Activated B cell treated with CpG ODN at 0.5 μM for 24 hours (primary cell): ENCODE measurements around the gene ZNF718. TPM values are rescaled to one million over a fixed set of nuclear protein-coding genes. Genes with fewer than 3 reads are reported as not detected.
"Not testable (repeated sequence)": the region's sequence is repeated elsewhere in the genome, so short reads cannot be mapped to it uniquely, and the experiment has no call there.

ENCODE experiments used
- ATAC-seq: fragments of 200-7000 bp; cut with Tn5 transposase; one replicate; pipeline ENCODE4 v1.10.0; 2021; ENCODE audit warnings: low read depth, mild to moderate bottlenecking, moderate library complexity
- CTCF ChIA-PET: fragments of 350-600 bp; sonication (Branson Sonifier 250); formaldehyde crosslinking; loops from one replicate; lab custom pipeline; 2021; ENCODE audit warnings: antibody characterized with exemption; lab: Charles Lee
- POLR2A ChIA-PET: fragments of 350-600 bp; sonication (Branson Sonifier 250); formaldehyde crosslinking; loops from one replicate; lab custom pipeline; 2021; ENCODE audit warnings: antibody characterized with exemption; lab: Charles Lee
- DNase-seq: peaks from one replicate; pipeline ENCODE4 v3.0.0; 2022
- H3K27ac Mint-ChIP-seq: one replicate; pipeline ENCODE4 v1.8.0; 2020; ENCODE audit warnings: mixed read lengths
- H3K27me3 Mint-ChIP-seq: one replicate; pipeline ENCODE4 v1.8.0; 2021; ENCODE audit warnings: mixed read lengths
- H3K36me3 Mint-ChIP-seq: one replicate; pipeline ENCODE4 v1.8.0; 2021; ENCODE audit warnings: low read depth, mixed read lengths
- H3K4me1 Mint-ChIP-seq: one replicate; pipeline ENCODE4 v1.8.0; 2021; ENCODE audit warnings: mixed read lengths
- H3K4me3 Mint-ChIP-seq: one replicate; pipeline ENCODE4 v1.8.0; 2020; ENCODE audit warnings: mild to moderate bottlenecking, mixed read lengths
- H3K9me3 Mint-ChIP-seq: one replicate; pipeline ENCODE4 v1.8.0; 2020; ENCODE audit warnings: mixed read lengths
- intact Hi-C: fragments of 100-400 bp; cut with micrococcal nuclease; formaldehyde crosslinking; loops from one replicate; pipeline ENCODE4 v1.15.1; 2024
- total RNA-seq: library from RNA; stranded (reverse); gene quantifications from 2 replicates; pipeline ENCODE4 v1.2.3, GENCODE V29; 2022
- TF ChIP-seq, protein P1 (sequence below): fragments of 200-600 bp; IDR thresholded peaks from one replicate; pipeline ENCODE4 v1.8.0; 2022; ENCODE audit warnings: antibody characterized with exemption, mild to moderate bottlenecking

The ZNF718 gene
- total RNA-seq = 9.3 and 10.9 TPM in 2 replicates

DNA sequence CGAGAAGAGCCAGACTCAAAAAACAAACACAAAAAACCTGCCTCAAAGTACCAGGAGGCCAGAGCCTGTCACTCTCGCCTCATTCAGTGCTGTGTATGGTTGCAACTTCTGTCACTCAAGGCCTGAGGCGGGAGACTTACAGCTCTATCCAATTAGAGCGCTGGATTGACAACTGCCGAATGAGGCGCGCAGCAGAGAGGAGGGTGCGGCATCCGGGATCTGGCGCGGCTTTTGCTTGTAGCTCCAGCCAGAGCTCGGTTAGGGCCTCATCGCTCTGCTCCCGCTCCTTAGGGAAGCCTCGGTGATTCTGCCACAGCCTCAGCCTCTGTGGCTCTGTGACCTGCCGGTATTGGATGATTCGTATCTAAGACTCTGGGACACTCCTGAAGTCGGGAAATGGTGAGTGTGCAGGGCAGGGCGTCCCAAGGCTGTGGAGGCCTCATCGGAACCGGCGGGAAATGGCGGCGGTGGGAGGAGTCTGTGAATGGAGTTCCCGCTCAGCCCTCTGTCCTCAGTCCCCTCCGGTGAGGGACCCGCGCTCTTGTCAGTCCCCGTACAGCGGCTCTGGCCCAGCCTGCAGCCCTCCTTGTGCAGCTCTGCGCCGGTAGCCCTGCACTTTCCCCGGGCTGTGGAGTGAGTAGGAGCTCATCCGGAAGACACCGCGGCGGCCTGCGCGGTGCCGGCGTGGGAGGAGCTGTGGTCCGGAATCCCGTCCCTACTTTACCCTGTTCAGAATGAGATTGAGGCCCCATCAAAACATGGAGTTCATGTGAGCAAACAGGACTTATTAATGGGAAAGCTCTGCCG, at the start of gene ZNF718:
ZNF718 (plus strand) TSS at position 227 of the 807 bp plus-strand sequence; CDS start at position 397, 170 bp downstream.
- CTCF ChIA-PET = interaction anchor here (2.6 kb wide), 1 partner anchor 118 kb away, joined by 7 read pairs; no protein-coding TSS in a partner anchor
- POLR2A ChIA-PET = interaction anchor here (0.6 to 1.8 kb wide), 12 partner anchors 8 to 550 kb away, joined by 3 to 12 read pairs (median 6); partner anchors contain the start of genes ATP5ME, MYL5, ZNF141 and ZNF595
- TF ChIP-seq, protein P1, sequence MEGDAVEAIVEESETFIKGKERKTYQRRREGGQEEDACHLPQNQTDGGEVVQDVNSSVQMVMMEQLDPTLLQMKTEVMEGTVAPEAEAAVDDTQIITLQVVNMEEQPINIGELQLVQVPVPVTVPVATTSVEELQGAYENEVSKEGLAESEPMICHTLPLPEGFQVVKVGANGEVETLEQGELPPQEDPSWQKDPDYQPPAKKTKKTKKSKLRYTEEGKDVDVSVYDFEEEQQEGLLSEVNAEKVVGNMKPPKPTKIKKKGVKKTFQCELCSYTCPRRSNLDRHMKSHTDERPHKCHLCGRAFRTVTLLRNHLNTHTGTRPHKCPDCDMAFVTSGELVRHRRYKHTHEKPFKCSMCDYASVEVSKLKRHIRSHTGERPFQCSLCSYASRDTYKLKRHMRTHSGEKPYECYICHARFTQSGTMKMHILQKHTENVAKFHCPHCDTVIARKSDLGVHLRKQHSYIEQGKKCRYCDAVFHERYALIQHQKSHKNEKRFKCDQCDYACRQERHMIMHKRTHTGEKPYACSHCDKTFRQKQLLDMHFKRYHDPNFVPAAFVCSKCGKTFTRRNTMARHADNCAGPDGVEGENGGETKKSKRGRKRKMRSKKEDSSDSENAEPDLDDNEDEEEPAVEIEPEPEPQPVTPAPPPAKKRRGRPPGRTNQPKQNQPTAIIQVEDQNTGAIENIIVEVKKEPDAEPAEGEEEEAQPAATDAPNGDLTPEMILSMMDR = no peak
- peak; percentile 80 for DNase-seq
- no peaks in the 10 kb centered on the region for H3K27me3 Mint-ChIP-seq
- ATAC-seq = peak; percentile 97
- H3K4me3 Mint-ChIP-seq = peak within 1 kb of the TSS; percentile 100
- H3K36me3 Mint-ChIP-seq = peaks cover 30% of the 10 kb centered on the region
- H3K9me3 Mint-ChIP-seq = peaks cover 19% of the 10 kb centered on the region
- intact Hi-C loops = loop anchor here (5.0 kb wide), 3 partner anchors 118 to 1458 kb away; partner anchors contain the start of gene ZNF141
- H3K27ac Mint-ChIP-seq = peak within 1 kb of the TSS; percentile 99
- peaks cover 32% of the 10 kb centered on the region for H3K4me1 Mint-ChIP-seq

DNA sequence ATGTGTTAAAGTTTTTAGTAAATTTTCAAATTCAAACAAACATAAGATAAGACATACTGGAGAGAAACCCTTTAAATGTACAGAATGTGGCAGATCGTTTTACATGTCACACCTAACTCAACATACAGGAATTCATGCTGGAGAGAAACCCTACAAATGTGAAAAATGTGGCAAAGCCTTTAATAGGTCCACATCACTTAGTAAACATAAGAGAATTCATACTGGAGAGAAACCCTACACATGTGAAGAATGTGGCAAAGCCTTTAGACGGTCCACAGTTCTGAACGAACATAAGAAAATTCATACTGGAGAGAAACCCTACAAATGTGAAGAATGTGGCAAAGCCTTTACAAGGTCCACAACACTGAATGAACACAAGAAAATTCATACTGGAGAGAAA, 38.4 kb upstream of the ZNF718 start:
- Mint-ChIP-seq H3K27ac (no peak overlapping the region), H3K36me3 (peaks cover 68% of the 10 kb centered on the region)

DNA sequence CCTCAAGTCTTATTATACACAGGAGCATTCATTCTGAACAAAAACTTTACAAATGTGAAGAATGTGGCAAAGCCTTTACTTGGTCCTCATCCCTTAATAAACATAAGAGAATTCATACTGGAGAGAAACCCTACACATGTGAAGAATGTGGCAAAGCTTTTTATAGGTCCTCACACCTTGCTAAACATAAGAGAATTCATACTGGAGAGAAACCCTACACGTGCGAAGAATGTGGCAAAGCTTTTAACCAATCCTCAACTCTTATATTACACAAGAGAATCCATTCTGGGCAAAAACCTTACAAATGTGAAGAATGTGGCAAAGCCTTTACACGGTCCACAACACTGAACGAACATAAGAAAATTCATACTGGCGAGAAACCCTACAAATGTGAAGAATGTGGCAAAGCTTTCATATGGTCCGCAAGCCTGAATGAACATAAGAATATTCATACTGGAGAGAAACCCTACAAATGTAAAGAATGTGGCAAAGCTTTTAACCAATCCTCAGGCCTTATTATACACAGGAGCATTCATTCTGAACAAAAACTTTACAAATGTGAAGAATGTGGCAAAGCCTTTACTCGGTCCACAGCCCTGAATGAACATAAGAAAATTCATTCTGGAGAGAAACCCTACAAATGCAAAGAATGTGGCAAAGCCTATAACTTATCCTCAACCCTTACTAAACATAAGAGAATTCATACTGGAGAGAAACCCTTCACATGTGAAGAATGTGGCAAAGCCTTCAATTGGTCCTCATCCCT, 37.6 kb upstream of the ZNF718 start:
- intact Hi-C loops, DNase-seq, H3K27me3 Mint-ChIP-seq, H3K4me1 Mint-ChIP-seq, ATAC-seq, POLR2A ChIA-PET, H3K4me3 Mint-ChIP-seq, H3K27ac Mint-ChIP-seq: not testable (repeated sequence)
- peaks cover 70% of the 10 kb centered on the region for H3K36me3 Mint-ChIP-seq
- CTCF ChIA-PET = interaction anchor here (0.7 kb wide), 1 partner anchor 44 kb away, joined by 3 read pairs; no protein-coding TSS in a partner anchor
- H3K9me3 Mint-ChIP-seq = peaks cover 50% of the 10 kb centered on the region

More for the DNA sequence above, 38.4 kb upstream of the ZNF718 start:
- H3K9me3 Mint-ChIP-seq = peaks cover 48% of the 10 kb centered on the region
- CTCF ChIA-PET = interaction anchor here (0.7 kb wide), 1 partner anchor 43 kb away, joined by 3 read pairs; no protein-coding TSS in a partner anchor
- H3K4me3 Mint-ChIP-seq = no peak overlapping the region
- no peaks in the 10 kb centered on the region for H3K27me3 Mint-ChIP-seq
- intact Hi-C loops = no loop called here
- TF ChIP-seq, protein P1 = no peak
- ATAC-seq = no peak
- DNase-seq = no peak
- H3K4me1 Mint-ChIP-seq = no peaks in the 10 kb centered on the region
- POLR2A ChIA-PET = no interaction called here

DNA sequence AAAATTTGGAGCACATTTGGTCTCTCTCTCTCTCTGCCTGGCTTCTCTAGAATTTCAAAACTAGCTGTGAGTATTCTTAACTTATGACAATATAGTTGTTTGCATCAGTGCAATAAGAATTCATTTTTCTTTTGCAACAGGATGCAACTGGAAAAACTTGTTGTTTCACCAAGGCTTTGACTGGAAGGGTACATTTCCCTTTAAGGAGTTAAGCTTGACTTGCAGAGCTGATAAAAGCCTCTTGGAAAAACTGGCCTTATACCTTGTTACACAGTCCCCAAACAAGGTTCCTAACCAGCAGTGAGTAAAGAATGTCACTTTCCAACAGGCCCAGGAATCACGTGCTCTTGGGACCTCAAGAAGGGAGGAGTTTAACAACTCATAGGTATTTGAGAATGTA, 25.9 kb upstream of the ZNF718 start:
- Mint-ChIP-seq H3K4me1 (no peaks in the 10 kb centered on the region), H3K27me3 (no peaks in the 10 kb centered on the region), H3K9me3 (peaks cover 36% of the 10 kb centered on the region), H3K36me3 (peaks cover 9% of the 10 kb centered on the region), H3K4me3 (no peak overlapping the region), H3K27ac (no peak overlapping the region)
- ATAC-seq (no peak), DNase-seq (no peak)
- intact Hi-C loops = no loop called here
- ChIA-PET CTCF (no interaction called here), POLR2A (no interaction called here)
- TF ChIP-seq, protein P1 = no peak

DNA sequence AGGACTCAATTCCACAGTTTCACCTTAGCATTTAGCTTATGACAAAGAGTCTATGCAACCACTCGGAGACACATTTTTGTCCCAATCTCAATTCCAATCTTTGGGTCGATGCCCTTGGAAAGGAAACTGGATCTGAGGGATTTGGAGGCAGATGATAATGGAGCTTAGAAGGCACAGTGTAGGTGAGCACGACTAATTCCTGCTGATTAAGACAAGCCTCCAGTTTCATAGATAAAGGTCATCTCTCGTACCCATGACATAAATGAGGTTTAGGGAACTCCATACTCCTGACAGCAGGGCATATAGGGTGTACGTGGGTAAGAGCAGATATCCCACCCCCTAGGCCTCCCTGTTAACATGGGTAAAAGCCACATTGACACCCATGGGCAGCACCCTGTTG, 24.4 kb upstream of the ZNF718 start:
- intact Hi-C loops = no loop called here
- Mint-ChIP-seq H3K4me3 (no peak overlapping the region), H3K4me1 (no peaks in the 10 kb centered on the region), H3K27ac (no peak overlapping the region), H3K27me3 (no peaks in the 10 kb centered on the region), H3K9me3 (peaks cover 27% of the 10 kb centered on the region), H3K36me3 (peaks cover 2% of the 10 kb centered on the region)
- ATAC-seq (no peak), DNase-seq (no peak)
- TF ChIP-seq, protein P1 = no peak
- CTCF ChIA-PET = no interaction called here
- POLR2A ChIA-PET = no interaction called here
